Renal cortical epithelial cell (primary cell): ENCODE data around the gene SMIM33. TPM values are rescaled to one million over a fixed set of nuclear protein-coding genes. Genes with fewer than 3 reads are reported as not detected.
A peak's percentile ranks its signal among the peaks of the same experiment; 100 is the strongest.
"Not testable (repeated sequence)": the region's sequence is repeated elsewhere in the genome, so short reads cannot be mapped to it uniquely, and the experiment has no call there.

Source experiments
- DNase-seq: peaks from one replicate; pipeline ENCODE4 v3.0.0-alpha.2; 2011; ENCODE audit warnings: low read depth
- total RNA-seq: library from RNA; depleted of rRNA; stranded (reverse); fragments of >200 nt; gene quantifications from 2 replicates; pipeline ENCODE4 v1.2.3, GENCODE V29; 2014

The SMIM33 gene
- total RNA-seq: not detected in 2 replicates

DNA sequence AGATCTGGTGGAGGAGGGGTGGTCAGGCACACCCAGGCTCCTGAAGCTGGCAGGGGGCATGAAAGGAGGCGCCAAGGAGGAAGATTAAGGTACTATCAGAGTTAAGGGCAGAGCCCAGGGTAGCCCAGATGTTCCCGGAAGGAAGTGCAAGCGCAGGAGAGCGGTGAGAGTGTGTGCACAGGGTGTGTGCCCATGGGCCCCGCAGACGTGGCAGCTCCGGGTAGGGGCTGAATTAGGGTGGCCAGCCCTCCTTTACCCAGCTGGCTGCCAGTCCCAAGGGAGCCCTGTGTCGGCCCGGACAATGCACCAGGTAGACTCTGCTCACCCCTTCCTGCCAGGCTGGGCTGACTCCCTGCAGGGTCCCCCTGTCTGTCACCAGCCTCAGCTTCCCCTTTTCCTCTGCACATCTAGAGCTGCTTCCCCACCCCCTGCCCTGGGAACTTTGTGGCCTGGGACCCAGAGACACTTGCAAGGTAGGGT lies at the start of gene SMIM33:
SMIM33 (plus strand) TSS at position 184 of the 480 bp plus-strand sequence; CDS start at position 302, 118 bp downstream.
- no peak for DNase-seq

DNA sequence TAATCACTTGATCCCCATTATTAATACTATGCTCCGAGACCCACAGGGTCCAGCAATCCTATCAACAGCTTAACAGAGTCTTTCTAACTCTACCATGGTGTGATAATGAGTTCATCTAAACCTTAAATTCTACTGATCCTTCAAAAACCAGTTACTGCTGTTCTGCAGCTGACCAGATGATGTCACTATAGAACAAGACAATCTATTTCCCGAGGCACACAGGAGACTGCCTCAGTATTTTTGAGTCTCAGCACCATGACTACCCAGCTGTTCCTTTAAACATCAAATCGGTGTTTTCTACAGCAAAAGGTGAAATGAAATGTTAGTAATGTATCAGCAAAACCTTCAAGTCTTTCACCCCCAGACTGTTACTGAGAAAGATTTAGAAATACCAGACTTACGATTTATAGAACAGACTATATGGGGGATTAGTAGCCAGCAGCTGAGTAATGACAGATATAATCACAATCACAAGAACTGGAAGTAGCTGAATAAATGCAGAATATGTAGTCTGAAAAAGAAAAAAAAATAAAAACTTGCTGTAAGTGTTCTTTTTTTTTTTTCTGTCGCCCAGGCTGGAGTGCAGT lies 48.4 kb upstream of the SMIM33 start:
- DNase-seq: peak; percentile 75

DNA sequence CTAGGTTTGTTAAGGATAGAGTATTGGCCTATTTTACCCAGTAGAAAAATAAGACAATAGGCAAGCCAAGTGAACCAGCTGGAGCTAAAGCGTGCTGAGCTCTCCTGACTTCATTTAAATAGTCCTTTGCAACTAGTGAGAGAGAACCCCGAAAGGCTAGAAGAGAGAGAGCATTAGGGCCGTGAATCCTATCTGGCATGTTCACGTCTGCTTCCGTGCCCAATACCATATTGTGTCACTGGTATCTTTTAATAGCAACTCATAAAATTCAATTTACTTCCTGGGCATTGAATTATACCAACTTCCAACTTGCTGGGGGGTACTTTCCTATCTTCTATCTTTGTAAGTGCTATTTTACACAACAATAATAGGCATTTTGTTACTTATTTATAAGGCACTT lies 45.3 kb upstream of the SMIM33 start:
- no peak for DNase-seq

DNA sequence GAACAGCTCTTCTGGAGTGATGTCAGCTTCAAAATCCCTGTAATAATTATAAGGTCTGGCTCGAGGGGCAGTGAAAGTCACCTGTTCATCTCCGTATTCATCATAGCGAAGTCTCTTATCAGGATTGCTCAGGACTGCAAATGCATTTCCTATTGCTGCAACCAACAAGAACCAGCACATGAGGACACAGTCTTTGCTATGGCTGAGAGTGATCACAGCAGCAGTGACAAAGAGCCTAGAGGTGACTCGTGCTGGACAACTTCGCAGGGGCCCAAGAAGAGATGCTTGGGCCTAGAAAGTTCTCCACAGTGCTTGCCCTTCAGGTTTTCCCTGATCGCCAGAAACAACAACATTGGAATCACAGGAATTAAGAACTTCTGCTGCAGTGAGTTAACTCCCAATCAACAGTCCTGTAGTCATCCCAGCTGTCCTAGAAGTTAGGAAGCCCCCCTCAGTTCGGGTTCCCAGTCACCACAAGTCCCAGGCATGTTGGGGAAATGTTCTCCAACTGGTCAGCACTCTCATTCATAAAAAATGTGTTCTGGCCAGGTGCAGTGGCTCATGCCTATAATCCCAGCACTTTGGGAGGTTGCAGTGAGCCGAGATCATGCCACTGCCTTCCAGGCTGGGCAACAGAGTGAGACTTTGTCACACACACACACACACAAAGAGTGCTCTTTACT lies 44.5 kb upstream of the SMIM33 start:
- DNase-seq: no peak

DNA sequence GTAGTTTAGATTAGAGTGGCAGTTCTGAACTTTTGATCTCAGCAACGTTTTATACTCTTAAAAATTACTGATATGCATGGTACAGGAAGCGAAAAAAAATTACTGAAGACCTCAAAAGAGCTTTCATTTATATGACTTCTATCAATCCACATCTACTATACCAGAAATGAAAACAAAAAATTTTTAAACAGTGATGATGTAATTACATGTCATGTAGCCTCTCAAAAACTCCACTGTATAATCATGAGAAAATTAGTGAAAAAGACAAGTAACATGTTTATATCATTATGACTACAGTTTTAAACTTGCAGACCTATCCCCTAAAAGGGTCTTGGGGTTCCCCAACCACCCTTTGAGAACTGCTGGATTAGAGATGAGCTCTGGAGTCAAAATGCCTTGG lies 40.8 kb upstream of the SMIM33 start:
- DNase-seq: no peak

DNA sequence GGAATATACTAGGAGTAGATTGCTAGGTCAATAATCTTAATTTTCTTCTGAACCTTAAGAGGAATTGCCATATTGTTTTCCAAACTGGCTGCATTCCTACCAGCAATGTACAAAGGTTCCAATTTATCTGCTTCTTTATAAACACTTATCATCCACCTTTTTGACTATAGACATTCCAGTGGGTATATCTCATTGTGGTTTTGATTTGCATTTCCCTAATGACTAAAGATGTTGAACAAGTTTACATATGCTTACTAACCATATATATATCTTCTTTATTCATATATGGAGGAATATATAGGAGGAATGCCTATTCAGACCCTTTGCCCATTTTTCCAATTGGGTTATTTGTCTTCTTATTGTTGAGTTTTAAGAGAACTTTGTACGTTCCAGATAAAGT lies 39.1 kb upstream of the SMIM33 start:
- no peak for DNase-seq

DNA sequence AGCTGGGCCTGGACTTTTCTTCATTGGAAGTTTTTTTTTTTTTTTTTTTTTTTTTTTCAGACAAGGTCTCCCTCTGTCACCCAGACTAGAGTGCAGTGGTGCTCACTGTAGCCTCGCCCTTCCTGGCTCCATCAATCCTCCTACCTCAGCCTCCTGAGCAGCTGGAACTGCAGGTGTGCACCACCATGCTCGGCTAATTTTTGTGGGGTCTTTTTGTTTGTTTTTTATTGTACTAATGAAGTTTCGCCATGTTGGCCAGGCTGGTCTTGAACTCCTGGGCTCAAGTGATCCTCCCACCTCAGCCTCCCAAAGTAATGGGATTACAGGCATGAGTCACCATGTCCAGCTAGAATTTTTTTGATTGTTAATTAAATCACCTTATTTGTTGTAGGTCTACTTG lies 35.1 kb upstream of the SMIM33 start:
- DNase-seq: no peak

DNA sequence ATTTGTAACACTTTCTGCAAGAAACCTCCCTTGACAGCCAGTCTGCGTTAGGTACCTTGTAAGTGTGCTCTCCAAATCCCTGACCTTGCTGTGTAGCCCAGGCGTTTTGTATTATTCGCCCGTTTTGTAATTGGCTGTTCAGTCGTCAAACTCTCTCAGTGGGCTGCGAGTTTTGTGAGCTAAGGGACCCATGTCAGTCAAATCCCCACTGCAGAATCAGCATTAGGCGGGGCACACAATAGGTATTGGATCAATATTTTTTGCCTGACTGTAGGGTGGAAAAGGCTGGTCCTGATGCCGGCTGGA lies 32.1 kb upstream of the SMIM33 start:
- no peak for DNase-seq

DNA sequence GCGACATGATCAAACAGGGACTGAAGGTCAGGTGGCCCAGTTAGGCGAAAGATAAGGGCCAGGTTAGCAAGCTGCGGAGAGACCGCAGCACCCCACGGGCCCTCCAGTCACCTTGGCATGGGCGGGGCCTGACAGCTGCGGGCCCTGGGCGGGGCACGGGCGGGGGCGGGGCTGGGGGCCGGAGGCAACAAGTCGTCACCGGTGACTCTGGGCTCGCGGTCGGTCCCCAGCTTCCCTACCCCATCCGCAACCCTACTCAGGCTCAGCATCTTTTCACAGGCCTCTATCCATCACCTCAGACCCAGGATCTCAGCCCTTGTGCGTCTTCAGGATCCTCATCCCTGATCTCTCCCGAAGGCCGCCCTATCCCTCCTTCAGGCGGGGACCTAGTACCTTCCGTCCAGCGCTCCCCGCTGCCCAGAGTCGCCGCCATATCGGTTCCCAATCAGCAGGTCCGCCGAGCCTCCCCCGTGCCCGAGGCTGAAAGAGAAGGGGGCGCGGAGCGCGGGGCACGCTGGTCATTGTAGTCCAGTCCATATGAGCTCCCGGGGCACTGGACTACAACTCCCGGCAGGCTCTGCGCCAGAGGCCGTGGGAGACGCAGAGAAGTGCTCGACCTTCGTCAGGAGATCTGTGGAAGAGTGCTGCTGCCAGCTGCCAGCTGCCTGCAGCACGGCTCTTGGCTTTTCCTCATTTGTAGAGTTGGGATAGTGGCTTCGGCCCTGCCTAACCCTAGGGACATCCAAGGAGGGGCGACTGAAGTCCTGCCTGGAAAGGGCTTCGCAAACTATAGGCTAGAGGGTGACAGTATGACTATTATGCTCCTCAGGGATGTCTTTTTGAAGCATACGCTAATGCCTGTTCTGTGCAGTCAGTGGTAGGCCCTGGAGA lies 31.5 kb upstream of the SMIM33 start, which contains the start of gene DNAJC18:
DNAJC18 (minus strand) TSS at position 513 of the 891 bp plus-strand sequence; CDS start at position 433, 80 bp downstream.
- DNase-seq: peak; percentile 70

DNA sequence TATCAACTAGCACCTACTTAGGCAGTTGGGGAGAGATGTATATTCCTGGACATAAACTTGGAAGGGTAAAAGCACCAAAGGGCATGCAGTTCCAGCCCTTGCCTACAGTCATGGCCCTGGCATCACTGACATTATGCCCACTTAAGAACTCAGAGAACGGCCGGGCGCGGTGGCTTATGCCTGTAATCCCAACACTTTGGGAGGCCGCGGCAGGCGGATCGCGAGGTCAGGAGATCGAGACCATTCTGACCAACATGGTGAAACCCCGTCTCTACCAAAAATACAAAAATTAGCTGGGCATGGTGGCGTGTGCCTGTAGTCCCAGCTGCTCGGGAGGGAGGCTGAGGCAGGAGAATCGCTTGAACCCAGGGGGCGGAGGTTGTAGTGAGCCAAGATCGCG lies 30.4 kb upstream of the SMIM33 start:
- not testable (repeated sequence) for DNase-seq

DNA sequence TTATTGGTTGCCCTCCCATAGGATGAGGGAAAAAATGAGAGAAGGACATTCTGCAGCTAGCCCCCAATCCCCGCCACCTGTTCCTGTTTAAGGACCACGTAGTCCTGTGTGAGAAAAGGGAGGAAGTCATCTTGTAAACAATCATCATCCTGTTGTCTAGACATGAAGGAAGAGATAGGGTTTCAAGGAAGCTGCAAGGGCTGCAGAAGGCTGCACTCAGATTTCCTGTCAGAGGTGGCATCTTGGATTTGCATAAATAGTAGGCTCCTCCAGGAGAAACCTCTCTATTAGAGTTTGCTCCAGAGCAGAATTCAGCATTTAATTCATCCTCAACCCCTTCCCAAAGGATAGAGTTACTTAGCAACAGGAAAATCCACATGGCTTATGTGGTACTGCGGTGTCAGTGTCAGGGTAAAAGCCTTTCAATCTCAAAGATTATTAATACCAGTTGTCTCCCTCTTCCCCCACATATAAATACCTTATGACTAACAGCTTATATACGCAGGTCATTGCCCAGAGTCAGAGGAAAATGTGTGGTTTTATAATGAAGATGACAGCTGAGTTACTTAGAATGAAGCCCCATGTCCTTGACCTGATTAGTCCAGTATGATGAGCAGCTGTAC lies 26.9 kb upstream of the SMIM33 start:
- peak; percentile 39 for DNase-seq

DNA sequence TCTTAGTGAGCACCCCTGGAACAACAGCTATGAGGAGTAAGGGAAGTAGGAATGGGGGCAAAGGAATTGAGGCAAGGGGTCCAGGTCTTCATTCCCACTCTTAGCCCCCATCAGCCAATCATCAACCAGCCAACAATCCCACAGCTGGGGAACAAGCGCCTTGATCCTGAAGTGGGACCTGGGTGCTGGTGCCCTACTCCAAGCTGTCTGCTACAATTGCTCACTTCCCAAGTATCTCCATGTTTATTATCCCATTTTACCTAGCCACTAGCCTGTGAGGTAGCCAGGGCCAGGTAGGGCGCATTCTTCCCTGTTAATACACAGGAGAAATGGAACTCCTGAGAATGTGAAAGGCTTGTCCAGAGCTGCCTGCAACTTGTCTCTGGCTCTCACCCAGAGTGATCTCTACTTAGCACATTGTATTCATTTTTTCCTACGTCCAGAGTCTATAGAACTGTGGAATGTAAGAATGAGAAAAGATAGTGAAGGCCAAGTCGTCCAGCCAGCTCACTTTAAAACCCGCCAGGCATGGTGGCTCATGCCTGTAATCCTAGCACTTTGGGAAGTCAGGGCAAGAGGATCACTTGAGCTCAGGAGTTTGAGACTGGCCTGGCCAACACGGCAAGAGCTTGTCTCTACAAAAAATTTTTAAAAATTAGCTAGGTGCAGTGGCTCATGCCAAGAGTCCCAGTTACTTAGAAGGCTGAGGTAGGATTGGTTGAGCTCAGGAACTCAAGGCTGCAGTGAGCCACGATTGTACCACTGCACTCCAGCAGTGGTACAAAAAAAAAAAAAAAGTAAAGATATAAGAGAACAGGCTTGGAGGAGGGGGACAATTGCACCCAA lies 25.3 kb upstream of the SMIM33 start:
- DNase-seq: no peak

DNA sequence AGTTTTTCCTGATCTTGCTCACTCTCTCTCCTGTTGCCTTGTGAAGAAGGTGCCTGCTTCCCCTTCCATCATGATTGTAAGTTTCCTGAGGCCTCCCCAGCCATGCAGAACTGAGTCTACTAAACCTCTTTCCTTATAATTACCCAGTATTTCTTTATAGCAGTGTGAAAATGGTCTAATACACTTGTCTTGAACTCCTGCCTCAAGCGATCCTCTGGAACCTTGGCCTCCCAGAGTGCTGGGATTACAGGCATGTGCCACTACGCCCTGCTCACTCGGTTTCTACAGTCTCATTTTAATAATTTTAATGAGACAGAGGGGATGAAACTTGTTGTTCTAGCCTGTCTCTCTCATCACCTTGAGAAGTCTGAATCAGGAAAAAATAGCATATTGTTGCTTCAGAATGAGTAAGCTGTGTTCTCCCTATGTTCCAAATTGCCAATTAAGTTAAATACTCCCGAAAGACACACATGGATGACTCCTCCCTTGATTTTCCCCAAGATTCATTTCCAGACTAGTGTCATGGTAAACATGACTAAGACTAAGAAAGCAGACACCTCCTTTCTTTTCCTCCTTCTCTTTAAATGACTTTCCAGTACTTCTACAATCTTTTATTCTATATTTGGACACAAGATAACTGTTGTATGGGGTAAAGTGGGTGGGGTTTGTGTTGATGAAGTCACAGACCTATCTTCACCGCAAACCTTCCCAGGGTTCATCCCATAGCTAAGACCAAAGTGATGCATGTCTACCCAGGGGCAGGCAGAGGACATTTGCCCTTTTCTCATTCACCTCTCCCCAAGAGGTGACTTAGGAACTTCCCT lies 23.6 kb upstream of the SMIM33 start:
- no peak for DNase-seq

DNA sequence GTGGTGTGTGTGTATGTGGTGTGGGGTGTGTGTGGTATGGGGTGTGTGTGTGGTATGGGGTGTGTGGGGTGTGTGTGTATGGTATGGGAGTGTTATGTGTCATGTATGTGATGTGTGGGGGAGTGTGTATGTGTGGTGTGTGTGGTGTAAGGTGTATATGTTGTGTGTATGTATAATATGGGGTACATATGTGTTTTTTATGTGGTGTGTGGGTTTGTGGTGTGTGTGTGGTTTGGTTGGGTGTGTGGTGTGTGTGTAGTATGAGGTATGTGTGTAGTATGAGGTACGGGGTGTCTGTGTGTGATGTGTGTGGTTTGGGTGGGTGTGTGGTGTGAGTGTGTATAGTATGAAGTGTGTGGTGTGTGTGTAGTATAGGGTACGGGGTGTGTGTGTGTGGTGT lies 19.6 kb upstream of the SMIM33 start:
- DNase-seq: no peak

DNA sequence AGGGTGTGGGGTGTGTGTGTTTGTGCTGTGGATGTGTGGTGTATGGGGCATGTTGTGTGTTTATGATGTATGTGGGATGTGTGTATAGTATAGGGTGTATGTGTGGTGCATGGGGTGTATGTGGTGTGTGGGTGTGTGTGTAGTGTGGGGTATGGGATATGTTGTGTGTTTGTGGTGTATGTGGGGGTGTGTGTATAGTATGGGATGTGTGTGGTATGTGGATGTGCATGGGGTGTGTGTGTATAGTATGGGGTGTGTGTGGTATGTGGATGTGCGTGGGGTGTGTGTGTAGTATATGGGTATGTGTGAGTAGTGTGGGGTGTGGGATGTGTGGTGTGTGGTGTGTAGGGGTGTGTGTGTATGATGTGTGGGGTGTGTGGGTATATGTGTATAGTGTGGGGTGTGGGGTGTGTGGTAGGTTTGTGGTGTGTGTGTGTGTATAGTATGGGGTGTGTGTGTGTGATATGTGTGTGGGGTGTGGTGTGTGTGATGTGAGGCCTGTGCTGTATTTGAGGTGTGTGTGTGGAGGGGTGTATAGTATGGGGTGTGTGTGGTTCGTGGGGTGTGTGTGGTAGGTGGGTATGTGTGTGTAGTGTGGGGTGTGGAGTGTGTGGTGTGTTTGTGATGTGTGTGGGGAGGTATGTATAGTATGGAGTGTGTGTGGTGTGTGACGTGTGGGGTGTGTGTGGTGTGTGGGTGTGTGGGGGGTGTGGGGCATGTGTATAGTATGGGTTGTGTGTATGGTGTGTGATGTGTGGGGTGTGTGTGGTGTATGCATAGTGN lies 18.7 kb upstream of the SMIM33 start:
- DNase-seq: no peak

DNA sequence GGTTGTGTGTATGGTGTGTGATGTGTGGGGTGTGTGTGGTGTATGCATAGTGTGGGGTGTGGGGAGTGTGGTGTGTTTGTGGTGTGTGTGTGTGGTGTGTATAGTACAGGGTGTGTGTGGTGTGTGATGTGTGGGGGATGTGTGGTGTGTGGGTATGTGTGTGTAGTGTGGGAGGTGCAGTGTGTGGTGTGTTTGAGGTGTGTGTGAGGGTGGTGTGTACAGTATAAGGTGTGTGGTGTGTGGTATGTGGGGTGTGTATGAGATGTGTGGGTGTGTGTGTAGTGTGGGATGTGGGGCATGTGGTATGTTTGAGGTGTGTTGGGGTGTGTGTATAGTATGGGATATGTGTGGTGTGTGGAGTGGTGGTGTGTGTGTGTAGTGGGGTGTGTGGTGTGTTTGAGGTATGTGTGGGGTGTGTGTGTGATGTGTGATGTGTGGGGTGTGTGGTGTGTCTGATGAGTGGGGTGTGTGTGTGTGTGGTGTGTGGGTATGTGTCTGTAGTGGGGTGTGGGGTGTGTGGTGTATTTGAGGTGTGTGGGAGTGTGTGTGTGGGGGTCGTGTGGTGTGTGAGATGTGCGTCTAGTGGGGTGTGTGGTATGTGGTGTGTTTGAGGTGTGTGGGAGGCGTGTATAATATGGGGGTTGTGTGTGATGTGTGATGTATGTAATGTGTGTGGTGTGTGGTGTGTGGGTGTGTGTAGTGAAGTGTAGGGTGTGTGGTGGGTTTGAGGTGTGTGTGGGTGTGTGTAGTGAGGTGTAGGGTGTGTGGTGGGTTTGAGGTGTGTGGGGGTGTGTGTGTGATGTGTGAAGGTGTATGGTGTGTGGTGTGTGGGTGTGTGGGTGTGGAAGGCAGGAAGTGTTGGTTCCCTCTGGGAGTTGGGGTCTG lies 16.9 kb upstream of the SMIM33 start:
- DNase-seq: no peak

DNA sequence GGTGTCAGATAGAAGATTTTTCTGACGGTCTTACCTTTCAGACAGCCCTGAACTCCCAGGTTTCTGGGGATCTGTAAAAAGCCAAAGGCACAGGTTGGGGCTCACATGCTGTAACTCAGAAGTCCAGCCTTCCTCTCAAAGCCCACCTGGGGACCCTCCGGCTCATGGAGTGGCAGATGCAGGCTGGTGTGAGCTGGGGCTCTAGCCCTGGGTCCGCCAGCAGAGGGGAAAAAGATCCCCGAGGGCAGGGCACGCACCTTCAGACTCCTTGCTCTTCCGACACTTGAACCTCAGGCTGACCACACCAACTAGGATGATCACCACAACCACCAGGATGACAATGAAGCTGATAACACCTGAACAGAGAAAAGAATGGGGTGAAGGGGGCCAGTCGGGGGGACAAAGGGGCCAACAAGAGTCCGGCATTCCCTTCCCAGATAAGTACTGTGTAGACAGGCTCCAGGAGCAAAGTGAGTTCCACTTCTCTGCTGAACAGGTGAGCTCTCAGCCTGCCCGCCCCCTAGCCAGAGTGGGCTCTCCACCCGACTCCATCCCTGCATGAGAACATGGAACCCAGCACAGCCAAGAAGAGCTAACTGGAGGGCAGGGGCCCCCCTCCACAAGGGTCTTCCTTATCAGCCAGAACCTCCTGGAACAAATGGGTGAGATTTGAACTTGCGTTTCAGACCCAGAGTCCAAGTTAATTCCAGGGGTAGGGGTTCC lies 16.1 kb upstream of the SMIM33 start:
- no peak for DNase-seq

DNA sequence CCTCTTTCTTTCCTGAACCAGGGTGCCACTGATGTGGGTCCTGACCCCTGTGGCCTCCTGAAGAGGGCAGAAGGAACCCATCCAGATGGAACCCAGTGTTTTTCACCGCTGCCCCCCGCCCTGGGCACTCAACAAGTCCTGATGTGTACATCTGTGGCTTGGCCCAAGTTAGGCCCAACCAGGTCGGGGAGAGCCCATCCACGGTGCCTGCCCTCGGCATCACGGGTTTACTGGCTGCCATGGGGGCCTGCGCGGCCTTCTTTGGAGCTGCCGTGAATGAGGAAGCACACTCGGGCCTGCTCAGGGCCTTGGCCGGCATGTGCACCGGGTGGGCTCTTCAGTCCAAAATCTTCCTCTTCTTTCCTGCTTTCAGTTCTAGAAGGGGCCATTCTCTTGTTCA lies 14.0 kb upstream of the SMIM33 start:
- DNase-seq: no peak
